SH-SY5Y (cell line): ENCODE measurements around the gene MEN1.

ENCODE experiments used
- GATA2 ChIP-seq: IDR thresholded peaks from 2 replicates; pipeline ENCODE4 v1.6.1; 2011; ENCODE audit warnings: mild to moderate bottlenecking, low read depth, low read length
- GATA3 ChIP-seq: IDR thresholded peaks from 2 replicates; pipeline ENCODE4 v1.6.1; 2011; ENCODE audit warnings: low read depth, mild to moderate bottlenecking, low read length, moderate library complexity

DNA sequence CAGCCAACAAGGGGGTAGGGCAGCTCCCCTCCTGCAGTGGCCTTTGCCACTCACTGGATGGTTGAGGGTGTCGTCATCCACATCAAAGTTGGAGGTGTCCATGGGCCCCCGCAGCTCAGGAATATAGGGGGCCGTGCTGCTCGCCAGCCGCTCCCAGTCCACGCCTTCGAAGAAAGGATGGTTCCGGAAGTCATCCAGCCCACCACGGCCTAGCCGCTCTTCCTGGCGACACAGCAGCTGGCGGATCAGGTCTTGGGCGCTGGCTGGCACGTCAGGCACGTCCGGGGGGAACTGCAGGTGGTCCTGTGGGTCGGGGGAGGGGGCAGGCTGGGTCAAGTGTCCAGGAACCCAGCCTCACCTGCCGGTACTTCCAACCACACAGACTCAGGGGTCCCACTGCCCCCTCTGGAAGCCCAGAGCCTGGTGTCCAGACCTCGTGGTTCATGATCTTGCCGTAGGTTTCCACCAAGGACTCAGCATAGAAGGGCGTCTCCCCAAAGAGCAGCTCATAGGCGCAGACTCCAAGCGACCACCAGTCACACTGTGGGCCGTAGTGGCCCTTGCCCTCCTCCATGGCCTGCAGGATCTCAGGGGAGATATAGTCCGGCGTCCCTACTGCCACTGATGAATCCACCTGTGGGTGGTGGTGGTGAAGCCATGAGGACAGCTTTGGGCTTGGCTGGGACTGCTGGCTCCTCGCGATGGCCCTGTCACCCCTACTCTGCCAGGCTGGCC is 28.4 kb upstream of the MEN1 start:
- TF ChIP-seq GATA2 (no peak), GATA3 (no peak)
